Hematopoietic multipotent progenitor cell treated with erythropoietin and hydrocortisone succinate and interleukin-3 and kit ligand, for 8 days (in vitro differentiated cells): ENCODE measurements around the gene FITM1.
A peak's percentile ranks its signal among the peaks of the same experiment; 100 is the strongest.

Experiments used
- DNase-seq: peaks from one replicate; pipeline ENCODE4 v3.0.0-alpha.2; 2015

FITM1 gene, protein sequence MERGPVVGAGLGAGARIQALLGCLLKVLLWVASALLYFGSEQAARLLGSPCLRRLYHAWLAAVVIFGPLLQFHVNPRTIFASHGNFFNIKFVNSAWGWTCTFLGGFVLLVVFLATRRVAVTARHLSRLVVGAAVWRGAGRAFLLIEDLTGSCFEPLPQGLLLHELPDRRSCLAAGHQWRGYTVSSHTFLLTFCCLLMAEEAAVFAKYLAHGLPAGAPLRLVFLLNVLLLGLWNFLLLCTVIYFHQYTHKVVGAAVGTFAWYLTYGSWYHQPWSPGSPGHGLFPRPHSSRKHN

DNA sequence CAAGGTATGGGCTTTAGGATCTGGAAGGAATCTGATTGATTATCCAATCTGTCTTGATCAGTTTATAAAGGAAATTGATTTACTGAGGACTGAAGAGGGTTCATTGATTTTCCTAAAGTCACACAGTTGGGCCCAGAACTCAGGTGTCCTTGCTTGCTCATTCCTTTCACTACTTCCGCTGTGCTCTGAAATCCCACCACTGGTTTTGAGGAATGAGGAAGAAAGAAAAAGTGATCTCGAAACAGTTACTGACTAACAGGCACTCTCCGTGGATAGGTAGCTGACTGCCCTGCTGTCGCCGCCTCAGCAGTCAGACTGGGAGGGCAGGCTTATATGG lies at the start of gene FITM1:
FITM1 (plus strand) TSS at position 280 of the 337 bp plus-strand sequence. CDS start 905 bp downstream, outside the sequence.
- DNase-seq, result no peak

DNA sequence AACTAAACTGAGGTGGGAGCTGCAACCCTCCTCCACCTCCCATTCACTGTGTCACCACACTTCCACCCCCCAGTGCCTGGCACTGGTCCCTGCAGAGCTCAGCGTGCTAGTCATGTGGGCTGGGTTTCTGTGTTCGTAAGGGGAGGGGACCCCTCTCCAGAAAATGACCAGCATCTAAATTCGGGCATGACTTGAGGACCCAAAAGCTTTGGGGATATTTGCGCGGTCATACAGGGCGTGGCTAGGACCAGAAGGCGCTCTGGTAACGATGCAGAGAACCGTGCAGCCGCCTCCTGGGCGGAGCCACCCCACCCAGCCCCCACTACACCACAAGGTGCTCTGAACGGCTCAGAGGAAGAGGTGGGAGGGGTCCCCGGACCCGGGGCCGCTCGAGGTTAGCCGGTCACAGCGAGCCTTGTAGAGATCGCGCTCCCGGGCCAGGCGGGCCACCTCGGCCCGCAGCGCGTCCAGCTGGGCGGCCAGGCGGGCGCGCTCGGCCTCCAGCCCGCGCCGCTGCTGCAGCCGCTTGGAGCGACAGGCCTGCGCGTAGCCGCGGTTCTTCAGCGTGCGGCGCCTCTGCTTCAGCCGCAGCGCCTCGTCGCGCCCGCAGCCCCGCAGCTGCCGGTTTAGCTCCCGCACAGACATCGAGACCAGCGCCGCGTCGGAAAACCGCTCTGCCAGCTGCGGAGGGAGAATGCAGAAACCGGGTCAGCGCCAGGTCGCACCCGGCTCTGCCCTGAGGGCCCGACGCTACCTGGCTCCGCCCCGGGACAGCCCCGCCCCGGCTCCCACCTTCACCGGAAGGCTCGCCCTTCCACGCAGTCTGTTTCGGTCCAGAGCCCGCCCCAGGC lies 49.3 kb upstream of the FITM1 start:
- DNase-seq, result peak; percentile 43

DNA sequence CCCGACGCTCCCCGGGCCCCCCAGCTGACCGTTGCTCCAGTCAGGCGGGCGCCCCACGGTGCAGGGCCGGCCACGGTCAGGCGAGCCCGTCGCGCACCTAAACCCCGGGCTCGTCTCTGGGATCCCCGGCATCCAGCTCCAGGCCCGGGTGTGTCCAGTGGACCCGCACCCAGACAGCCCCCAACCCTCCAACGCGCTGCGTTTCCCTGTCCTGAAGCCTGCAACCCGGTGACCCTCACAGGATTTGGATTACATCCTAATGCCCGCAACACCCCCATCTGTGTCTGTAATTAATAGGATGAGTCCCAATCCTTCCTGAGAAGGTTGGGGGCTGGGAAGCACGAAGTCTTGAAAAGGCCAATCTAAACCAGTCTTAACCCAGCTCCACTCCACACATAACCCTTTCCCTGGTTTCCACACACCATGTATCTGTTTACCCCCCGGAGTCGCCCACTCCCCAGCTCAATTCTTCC lies 48.7 kb upstream of the FITM1 start:
- DNase-seq, result no peak

DNA sequence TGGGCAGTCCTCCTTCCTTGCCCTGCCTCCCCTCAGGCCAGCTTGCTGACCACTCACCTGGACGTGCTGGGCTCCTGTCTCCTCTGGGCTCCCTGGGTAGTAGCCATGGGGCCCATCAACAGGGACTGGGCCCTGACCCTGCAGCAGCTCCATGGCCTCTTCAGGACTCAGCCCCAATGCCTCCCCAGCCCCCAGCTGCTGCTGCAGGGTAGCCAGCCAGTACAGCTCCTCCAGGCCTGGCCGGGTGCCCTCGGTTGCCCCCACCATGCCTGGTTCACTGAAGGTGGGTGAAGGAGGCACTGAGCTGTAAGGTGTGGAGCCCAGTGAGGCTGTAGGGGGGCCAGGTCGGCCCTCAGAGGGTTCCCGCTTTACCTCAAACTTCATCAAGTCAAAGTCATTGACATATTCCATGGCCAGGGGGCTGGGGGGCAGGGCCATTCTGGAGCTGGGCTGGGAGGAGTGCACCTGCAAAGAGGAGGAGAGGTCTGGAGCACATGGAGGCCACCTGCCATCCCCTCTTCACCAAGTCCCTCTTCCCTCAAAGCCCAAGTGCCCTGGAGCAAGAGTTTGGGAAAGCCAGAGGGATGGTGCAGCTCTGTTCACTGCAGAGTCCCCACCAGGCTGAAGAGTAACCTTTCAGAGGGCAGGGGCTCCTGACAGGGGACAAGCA lies 47.9 kb upstream of the FITM1 start:
- DNase-seq, result no peak

DNA sequence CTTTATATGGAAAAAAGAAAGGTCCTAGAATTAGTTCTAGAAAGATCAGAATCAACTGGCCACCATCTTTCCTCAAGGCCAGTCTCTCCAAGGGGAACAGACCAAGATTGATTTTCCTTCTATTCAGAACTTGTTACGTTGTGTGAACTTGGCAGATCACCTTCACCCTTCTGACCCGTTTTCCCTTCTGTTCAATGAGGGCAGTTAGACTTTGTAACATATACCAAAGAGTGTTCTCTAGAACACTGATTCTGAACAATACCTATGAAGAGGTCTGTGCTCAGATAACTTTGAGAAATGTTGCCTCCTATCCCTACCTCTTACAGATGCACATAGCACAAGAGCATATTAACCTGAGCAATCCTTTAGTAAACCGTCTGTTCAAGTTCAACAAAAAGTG lies 47.0 kb upstream of the FITM1 start:
- DNase-seq, result no peak

DNA sequence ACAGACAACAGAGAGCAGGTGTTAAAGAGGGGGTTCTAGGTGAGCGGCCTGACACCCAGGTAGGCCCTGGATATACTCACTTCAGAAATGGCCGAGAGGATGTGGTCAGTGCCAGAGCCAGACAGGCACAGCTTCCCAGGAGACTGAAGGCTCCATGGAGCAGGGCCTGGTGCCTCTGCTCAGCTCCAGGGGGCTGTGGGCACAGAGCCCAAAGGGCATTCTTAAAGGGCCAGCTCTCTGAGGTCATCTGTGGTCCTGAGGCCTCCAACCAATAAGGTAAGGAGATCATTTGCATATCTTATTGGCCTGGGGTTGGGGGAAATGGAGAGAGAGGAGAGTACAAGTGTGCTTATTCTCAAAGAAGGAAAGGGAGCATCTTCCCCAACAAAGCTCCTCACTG lies 46.0 kb upstream of the FITM1 start:
- no peak for DNase-seq

DNA sequence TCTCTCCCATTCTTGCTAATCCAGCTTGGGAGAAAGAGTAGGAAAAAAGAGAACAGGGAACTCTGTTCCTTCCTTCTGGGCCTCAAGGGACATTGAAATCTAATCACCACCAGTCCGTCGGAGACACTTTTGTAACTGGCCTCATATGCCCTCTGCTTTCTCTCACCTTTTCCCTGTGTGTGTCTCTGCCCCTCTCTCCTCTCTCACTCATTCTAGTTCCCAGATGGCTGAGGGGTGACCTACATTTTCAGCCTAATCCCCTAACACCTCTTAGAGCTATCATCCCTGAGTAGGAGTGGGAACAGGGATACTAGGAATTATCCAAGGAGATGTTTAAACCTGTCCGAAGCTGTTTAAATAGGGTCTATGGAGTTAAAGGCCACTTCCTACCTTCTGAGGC lies 45.2 kb upstream of the FITM1 start:
- DNase-seq, result no peak

DNA sequence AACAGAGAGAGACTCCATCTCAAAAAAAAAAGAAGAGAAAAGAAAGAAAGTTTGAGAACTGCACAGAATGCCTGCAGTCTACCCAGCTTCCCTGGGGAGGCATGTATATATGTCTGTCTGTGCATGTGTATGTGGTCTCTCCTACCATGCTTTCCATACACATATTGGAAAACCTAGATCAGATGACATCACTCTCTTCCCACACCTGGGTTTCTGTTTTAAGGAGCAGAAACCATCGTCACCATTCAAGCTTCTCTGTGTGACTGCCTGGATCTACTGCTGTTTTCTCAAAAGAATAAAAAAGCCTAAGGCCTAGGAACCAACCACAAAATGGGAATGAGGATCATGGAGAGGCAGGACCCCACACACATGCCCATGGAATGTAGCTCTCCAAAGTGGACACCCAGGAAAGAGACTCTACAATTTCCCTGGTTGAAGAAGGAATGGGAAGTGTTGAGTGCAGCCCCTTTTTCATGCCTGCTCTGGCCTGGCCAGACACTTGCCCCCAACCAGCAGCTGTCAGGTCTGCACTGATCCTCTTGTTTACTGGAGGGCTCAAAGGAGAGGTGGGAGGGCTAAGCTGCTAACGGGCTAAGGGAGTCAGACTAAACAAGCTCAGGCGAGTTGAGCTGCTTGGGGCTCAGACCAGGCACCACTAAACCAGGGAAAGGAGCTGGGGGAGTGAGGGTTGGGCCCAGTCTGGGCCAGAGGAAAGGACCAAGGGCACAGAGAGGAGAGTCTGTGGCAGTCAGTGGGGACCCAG lies 44.1 kb upstream of the FITM1 start:
- no peak for DNase-seq

DNA sequence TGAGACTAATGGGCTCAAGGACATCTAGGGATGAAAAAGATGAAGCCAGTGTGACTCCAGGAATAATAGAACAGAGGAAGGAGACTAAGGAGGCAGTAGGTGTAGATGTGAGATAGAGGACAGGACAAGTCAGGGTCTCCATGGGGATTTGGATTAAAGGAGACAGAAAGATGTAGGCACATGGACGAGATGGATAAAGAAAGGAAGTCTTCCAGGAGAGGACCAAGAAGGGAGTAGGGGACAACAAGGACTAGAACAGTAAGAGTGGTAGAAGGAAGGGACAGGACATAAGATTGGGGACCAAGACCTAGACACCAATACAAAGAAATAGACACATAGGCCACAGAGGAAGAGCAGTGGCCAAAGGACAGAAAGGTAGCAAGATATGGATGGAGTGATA lies 43.5 kb upstream of the FITM1 start:
- no peak for DNase-seq

DNA sequence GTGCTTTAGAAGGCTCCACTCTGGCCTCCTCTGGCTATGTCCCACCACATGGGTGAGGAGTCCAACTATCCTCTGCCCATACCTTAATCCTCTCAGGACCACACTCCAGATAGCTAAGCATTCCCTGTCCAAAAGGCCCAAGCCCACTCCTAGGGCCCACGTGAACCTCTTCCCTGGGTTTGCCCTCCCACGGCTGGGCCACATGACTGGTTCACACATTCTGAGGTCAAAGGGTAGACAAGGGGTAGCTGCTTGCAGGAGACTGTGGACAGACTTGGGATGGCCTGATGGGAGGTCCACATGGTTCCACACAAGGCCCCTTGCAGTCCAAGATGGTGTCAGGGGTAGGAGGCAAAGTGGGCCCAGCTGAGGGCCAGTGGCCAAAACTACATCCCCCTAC lies 42.4 kb upstream of the FITM1 start:
- DNase-seq, result no peak

DNA sequence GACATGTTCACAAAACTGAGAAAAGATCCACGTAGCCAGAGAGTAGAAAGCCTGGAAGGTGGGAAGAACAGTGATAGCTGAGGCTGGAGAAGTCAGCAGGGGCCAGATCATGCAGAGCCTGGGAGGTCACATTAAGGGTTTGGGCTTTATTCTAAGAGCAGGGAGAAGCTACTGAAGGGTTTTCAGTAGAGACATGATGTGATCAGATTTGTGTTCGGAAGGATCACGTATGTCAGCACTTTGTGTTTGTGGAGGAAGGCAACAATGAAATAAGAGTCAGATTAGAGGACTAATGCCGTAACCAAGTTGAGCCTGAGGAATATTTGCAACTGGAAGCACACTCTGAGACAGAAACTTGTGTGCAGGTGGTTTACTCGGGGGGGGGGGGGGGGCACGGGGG lies 40.6 kb upstream of the FITM1 start:
- DNase-seq, result no peak

DNA sequence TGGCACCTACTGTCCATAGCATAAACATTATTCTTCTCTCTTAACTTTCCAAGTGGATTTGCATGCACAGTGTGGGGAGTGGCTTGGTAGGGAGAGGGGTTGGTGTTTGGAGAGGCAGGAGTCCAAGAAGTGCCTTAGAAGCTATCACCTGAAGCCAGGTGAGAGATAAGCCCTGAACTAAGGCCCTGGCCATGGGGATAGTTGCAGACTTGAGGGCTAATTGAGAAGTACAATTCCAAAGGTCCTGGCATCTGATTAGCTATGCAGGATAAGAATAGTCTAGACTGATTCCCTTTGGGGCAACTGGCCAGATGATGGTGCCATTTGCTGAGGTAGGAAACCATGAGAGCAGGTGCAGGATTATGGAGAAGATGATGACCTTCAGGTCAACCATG lies 38.4 kb upstream of the FITM1 start:
- no peak for DNase-seq

DNA sequence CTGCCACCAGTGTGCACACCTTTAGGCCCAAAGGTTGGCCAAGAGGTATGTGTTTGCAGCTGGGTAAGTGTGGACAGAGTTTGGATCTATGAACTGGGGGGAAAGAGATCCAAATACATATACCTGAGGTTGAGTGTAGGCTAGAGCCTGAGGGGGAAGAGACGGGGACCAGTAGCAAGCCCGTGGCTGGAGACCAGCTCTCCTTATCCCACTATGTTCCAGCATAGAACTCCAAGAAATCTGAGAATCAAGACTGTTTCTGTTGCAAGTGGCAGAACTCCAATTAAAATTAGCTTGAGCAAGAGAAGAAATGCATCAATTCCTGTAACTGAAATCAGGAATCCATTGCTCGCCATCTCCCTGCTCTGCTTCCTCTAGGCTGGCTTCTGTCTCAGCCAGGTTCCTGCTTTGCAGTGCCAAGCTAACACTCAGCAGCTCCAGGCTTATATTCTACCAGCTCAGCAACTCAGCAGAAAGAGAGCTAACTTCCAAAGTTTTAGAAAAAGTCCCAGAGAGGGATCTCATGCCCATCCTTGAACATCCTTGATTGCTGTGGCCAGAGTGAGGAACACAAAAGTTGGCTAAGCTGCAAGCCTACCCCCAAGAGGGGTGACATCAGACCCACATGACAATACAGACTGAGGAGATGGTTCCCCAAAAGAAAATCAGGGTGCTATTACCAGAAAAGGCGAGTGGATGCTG lies 37.8 kb upstream of the FITM1 start:
- DNase-seq, result no peak

DNA sequence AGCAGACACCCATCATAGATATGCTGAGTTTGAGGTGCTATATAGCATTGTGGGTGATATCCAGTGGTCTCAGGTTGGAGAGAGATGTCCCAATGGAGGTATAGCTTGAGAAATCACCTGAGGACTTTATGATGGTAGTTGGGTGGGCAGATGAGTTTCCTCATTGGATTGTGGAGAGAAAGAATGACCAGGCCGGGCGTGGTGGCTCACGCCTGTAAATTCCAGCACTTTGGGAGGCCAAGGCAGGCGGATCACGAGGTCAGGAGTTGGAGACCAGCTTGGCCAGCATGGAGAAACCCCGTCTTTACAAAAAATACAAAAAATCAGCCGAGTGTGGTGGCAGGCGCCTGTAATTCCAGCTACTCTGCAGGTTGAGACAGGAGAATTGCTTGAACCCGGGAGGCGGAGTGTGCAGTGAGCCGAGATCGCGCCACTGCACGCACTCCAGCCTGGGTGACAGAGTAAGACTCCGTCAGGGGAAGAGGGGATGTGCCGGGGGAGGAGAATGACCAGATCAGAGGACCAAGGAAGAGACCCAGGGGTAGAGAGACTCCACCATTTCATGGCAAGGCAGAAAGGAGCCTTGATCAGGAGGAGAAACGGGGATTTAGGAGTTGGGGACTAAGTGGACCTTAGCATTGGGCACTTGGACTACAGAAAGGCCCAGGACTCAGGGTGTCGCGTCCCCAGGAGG lies 37.1 kb upstream of the FITM1 start:
- no peak for DNase-seq

DNA sequence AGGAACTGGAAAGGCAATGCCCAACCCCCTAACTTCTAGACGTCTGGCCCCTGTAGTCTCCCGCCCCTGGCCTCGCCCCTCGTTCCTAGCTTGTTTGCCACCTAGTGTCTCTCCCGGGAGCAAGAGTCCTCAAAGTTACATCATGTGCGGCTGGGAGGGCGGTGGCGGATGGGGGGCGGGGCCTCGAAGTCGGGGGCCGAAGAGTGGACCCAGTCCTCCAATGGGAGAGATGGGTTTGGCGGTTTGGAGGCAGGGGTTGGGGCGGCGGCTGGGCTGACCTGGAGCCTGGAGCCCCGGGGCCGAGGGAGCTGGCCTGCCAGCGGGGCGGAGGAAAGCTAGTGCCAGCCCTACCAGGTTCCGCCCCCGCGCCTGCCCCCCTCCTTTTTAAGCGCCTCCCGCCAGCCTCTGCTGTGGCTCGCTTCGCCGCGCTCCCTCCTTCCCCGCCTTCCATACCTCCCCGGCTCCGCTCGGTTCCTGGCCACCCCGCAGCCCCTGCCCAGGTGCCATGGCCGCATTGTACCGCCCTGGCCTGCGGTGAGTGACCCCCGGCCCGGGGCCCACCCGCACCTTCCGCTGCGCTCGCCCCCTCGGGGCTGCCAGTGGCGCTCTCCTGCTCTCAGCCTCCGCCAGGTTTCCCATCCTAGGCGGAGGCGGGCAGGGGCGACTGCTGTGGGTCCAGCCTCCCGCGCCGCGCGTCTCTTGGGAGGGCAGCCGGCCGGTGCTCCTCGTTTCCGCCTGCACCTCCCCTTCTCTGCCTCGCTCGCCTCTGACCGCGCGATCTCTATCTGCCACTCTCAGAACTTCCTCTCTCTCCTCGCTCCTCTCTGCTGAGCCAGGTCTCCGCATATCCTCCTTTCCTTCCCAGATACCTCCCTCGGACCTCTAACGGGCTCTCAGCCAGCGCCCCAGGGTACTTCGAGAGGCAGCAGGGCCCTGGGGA lies 36.3 kb upstream of the FITM1 start, which contains the start of gene PCK2:
PCK2 (plus strand) TSS at position 411 of the 940 bp plus-strand sequence; CDS start at position 506, 95 bp downstream.
- DNase-seq, result peak; percentile 96

DNA sequence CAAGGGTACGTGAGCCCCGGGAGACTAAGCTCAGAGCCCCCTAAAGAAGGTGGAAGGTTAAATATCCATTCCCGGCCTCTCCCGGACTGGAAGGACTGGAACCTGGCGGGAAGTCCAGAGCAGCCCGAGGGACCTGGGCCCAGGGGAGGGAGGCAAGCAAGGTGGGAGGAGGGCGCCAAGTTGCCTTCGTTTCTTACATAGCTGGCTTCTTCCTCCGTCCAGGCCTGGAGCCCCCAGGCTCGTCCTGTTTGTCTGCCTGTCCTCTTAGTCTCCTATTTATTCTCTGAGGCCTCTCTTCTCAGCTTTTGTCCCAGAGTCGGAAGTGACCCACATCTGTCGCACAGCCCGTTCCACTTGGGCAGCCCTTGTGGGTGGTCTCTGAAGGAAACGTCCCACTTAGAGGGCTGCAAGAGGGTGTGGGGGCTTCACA lies 35.6 kb upstream of the FITM1 start:
- DNase-seq, result no peak

DNA sequence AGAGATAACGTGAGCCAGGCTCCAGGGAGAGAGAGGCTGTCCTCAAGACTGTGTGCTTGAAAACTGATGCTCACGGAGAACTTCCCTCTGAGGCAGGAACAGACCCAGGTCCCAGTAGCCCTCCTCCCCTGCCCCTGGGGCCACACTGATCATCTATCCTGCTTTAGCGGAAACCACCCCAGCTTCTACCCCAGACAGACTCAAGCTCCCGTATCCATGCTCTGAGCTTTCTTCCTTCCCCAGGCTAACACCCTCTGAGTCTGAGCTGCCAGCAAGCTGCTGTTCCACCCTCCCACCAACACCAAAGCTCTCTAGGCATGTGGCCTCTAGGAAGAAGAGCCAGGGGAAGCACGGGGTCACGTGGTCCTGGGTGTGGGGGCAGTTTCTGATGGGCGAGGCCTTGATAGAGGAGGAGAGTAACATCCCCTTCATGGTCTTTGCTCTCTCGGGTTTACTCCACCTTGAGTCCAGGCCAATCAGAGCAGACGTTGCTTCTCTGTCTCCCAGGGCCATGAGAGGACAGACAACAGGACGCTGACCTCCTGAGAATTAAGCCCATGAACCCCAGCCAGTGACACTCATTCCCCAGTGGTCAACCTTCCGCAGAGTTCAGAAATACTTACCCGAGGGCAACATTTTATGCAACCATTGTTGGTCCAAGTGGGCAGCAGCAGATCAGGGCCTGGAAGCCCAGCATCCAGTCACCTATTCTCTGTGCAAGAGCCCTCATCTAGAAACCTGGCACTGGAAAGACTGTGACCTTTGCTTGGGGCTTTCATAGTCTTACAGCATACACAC lies 35.0 kb upstream of the FITM1 start:
- DNase-seq, result peak; percentile 98

DNA sequence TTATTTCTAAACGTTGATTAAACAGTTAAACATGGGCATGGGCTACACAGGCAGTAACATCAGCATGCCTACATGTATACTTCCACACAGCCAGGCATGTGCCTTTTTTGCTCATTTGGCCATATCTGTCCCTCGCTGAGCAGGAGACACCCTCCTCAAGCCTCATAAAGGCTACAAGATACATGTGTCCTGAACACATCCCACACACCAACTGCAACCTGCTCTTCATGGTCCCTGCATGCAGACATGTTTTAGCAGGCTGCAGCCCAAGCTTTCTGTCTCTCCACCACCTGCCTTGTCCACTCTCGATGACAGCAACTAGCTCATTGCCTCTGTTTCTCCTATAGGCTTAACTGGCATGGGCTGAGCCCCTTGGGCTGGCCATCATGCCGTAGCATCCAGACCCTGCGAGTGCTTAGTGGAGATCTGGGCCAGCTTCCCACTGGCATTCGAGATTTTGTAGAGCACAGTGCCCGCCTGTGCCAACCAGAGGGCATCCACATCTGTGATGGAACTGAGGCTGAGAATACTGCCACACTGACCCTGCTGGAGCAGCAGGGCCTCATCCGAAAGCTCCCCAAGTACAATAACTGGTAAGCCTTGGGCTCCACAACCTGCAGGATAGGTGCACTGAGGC lies 33.8 kb upstream of the FITM1 start:
- no peak for DNase-seq
